ENCODE results near the gene SPIRE2. TPM values are rescaled to one million over a fixed set of nuclear protein-coding genes. Genes with fewer than 3 reads are reported as not detected.
"Not testable (repeated sequence)": the region's sequence is repeated elsewhere in the genome, so short reads cannot be mapped to it uniquely, and the experiment has no call there.

SPIRE2 gene
- total RNA-seq, 2 donors from 2014 or later, result 51.7 to 80.5 TPM

- intact Hi-C loops (cut with DNase I), result loop anchor here (5.0 kb wide), 1 partner anchor 86 kb away; no protein-coding TSS in a partner anchor
- not testable (repeated sequence) for H3K27ac ChIP-seq; H3K4me3 ChIP-seq; H3K27me3 ChIP-seq; H3K4me1 ChIP-seq; H3K36me3 ChIP-seq; H3K9ac ChIP-seq (ENCODE audit: low read depth in 2 of 2, low read length in 2 of 2); H3K9me3 ChIP-seq
- peak; percentile 68 for DNase-seq
- TF ChIP-seq, protein P1, sequence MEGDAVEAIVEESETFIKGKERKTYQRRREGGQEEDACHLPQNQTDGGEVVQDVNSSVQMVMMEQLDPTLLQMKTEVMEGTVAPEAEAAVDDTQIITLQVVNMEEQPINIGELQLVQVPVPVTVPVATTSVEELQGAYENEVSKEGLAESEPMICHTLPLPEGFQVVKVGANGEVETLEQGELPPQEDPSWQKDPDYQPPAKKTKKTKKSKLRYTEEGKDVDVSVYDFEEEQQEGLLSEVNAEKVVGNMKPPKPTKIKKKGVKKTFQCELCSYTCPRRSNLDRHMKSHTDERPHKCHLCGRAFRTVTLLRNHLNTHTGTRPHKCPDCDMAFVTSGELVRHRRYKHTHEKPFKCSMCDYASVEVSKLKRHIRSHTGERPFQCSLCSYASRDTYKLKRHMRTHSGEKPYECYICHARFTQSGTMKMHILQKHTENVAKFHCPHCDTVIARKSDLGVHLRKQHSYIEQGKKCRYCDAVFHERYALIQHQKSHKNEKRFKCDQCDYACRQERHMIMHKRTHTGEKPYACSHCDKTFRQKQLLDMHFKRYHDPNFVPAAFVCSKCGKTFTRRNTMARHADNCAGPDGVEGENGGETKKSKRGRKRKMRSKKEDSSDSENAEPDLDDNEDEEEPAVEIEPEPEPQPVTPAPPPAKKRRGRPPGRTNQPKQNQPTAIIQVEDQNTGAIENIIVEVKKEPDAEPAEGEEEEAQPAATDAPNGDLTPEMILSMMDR (IDR thresholded peaks at IDR 0.05), result peak; percentile 56
Observed at GRCh38 chr16:89793092-89793491, 35.2 kb upstream of the SPIRE2 start.

GRCh38 chr16:89793955-89794354 lies 34.3 kb upstream of the SPIRE2 start:
- intact Hi-C loops (cut with DNase I), result loop anchor here (5.0 kb wide), 1 partner anchor 87 kb away; no protein-coding TSS in a partner anchor

GRCh38 chr16:89795676-89796075 lies 32.6 kb upstream of the SPIRE2 start:
- Histone ChIP-seq H3K4me1 (no peaks in the 10 kb centered on the region), H3K9ac (ENCODE audit: low read depth in 2 of 2, low read length in 2 of 2) (no peak overlapping the region), H3K27me3 (no peaks in the 10 kb centered on the region), H3K27ac (no peak overlapping the region), H3K9me3 (no peaks in the 10 kb centered on the region), H3K4me3 (no peak overlapping the region), H3K36me3 (no peaks in the 10 kb centered on the region)
- DNase-seq, result no peak
- intact Hi-C loops (cut with DNase I), result no loop called here
- TF ChIP-seq, protein P1 (IDR thresholded peaks at IDR 0.05), result no peak

More at GRCh38 chr16:89793955-89794354, 34.3 kb upstream of the SPIRE2 start:
- no peaks in the 10 kb centered on the region for H3K27me3 ChIP-seq
- no peak overlapping the region for H3K9ac ChIP-seq (ENCODE audit: low read depth in 2 of 2, low read length in 2 of 2)
- H3K27ac ChIP-seq, result no peak overlapping the region
- TF ChIP-seq, protein P1 (IDR thresholded peaks at IDR 0.05), result no peak
- DNase-seq, result no peak
- no peaks in the 10 kb centered on the region for H3K9me3 ChIP-seq
- no peaks in the 10 kb centered on the region for H3K36me3 ChIP-seq
- no peak overlapping the region for H3K4me3 ChIP-seq
- H3K4me1 ChIP-seq, result no peaks in the 10 kb centered on the region

GRCh38 chr16:89796104-89796503 lies 32.2 kb upstream of the SPIRE2 start:
- Histone ChIP-seq H3K27ac (no peak overlapping the region), H3K36me3 (no peaks in the 10 kb centered on the region), H3K27me3 (no peaks in the 10 kb centered on the region), H3K4me3 (no peak overlapping the region), H3K9ac (ENCODE audit: low read depth in 2 of 2, low read length in 2 of 2) (no peak overlapping the region), H3K4me1 (no peaks in the 10 kb centered on the region), H3K9me3 (no peaks in the 10 kb centered on the region)
- no peak for DNase-seq
- intact Hi-C loops (cut with DNase I), result no loop called here
- TF ChIP-seq, protein P1 (IDR thresholded peaks at IDR 0.05), result no peak

GRCh38 chr16:89798126-89798525 lies 30.1 kb upstream of the SPIRE2 start:
- Histone ChIP-seq H3K36me3 (no peaks in the 10 kb centered on the region), H3K4me3 (no peak overlapping the region), H3K9ac (ENCODE audit: low read depth in 2 of 2, low read length in 2 of 2) (no peak overlapping the region), H3K27me3 (no peaks in the 10 kb centered on the region), H3K9me3 (no peaks in the 10 kb centered on the region), H3K4me1 (no peaks in the 10 kb centered on the region), H3K27ac (no peak overlapping the region)
- intact Hi-C loops (cut with DNase I), result no loop called here
- TF ChIP-seq, protein P1 (IDR thresholded peaks at IDR 0.05), result no peak
- DNase-seq, result no peak
